ENCODE results near the gene RALGPS2.
"Not testable (repeated sequence)": the region's sequence is repeated elsewhere in the genome, so short reads cannot be mapped to it uniquely, and the experiment has no call there.

The RALGPS2 gene

DNA sequence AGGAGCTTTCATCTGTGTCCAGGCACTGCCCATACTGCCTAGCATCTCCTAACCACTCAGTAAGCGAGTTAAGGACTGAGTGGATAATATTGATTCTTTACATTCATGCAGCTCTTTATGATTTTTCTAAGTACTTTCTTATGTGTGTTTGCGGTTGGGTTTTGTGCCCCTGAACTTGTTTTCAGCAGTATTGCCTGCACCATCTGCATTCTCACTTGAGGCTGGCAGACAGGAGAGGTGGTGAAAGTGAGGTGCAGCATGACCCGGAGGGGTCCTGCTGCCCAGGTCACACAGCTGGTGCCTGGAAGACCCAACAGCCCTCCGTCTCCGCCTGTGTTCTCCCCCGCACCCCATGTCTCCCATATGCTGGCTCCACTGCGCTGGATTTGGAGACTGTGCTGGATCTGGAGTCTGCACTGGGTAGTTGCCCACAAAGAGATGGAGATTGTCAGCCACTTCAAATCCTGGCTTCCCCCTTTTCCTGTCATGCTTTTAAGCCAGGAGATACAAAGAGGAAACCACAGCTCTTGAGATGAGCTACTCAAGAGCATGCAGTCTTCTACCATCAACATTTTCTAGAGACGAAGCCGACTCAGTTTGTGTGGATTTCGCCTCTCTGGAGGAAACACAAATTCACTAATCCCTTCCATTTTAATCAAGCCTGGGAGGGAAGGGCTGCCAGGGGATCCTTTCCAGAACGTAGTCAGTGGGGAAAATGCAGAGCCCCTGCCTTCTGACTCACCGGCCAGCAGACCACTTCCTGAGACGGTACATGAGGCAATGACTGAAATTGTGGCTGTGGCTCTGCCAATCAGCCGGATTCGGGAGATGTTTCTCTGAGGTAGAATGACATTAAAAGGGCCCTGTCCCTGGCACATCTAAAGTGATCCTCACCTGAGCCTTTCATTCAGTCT, 217.5 kb downstream of the RALGPS2 start:
- no peak for DNase-seq (ENCODE audit: low read depth)

DNA sequence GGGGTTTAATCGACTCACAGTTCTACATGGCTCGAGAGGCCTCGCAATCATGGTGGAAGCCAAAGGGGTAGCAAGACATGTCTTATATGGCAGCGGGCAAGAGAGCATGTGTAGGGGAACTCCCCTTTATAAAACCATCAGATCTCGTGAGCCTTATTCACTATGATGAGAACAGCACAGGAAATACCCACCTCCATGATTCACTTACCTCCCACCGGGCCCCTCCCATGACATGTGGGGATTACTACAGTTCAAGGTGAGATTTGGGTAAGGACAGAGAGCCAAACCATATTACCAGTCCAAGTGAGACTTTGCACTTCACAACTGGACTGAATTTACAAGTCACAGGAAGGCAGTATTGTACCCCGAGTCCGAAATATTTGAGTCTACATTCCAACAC, 219.7 kb downstream of the RALGPS2 start:
- DNase-seq (ENCODE audit: low read depth): no peak

DNA sequence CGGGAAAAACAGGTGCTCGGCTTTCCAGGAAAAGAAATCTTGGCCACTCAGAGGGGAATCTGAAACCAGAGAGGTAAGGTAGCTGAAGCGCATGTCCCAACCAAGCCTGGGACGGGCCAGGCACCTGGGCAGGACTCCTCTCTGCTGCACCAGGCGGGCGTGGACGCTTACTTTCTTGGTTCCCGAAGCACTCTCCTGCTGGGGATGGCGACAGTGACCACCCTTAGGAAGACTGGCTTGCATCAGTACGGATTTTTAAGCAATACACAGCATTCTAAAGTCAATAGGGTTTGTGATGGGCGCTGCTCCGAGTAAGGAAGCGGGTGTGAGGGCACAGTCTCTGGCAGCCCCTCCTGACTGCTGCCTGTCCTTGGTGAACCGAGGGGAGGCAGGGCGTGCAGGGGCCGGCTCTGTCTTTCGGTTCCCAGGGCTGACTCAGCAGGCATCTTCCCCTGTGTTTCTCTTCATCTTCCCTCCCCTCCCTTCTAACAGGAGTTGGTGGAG, 220.8 kb downstream of the RALGPS2 start:
- no peak for DNase-seq (ENCODE audit: low read depth)

DNA sequence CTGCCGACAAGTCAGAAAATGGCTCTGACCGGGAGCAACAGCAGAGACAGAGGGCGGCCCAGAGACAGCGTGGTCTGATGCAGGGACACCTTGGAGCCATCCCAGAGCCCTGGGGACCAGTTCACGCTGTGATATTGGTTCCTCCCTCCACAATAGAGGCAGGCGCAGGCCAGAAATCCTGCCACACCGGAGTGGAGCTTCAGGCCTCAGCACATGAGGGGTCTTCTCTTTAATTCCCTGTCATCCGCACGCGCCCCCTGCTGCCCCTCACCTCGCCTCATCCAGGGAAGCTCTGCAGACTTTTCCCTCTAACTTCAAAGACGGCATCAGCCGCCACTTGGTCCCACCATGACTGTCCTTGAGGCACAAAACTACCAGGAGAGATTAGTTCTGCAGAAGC, 221.4 kb downstream of the RALGPS2 start:
- no peak for DNase-seq (ENCODE audit: low read depth)

DNA sequence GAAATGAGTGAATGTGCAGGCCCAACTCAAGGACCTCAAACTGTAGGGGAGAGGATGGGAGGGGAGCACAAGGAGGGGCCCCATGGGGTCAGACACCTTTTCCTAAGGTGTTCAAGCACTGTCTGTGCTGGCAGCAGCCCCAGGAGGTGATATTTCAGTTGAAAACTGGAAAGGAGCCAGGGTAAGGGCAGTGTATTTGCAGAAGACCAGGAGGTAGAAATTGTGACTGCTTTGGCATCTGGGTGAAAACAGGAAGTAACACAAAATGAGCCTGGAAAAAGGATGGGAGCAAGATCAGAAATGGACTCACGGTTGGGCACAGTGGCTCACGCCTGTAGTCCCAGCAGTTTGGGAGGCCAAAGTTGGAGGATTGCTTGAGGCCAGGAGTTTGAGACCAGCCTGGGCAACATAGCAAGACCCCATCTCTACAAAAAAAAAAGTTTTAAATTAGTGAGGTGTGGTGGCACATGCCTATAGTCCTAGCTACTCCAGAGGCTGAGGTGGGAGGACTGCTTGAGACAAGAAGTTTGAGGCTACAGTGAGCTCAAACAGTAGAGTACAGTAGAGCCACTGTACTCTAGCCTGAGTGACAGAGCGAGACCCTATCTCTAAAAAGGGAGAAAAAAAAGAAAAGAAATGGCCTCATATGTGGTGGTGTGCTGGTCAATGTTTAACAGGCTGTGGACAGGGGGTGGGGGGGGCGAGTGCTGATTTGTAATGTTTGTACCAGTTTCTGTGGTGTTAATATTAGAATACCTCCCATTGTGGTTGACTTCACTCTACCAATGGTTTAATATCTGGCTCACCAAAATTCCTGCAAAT, 222.0 kb downstream of the RALGPS2 start:
- DNase-seq (ENCODE audit: low read depth): no peak

DNA sequence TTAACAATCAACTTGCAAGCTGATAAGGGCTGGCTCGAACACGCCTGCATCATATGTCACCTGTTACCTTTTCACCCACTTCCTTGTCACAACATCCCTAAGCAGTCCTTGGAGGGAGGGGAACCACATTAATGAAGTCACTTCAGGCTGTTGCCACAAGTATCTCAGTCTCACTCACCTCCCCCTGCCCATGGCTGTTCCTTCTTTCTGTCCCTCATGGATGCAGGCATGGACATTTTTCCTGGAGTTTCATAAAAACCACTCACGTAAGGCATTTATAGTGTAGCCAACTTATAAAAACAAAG, 222.6 kb downstream of the RALGPS2 start:
- DNase-seq (ENCODE audit: low read depth): no peak

DNA sequence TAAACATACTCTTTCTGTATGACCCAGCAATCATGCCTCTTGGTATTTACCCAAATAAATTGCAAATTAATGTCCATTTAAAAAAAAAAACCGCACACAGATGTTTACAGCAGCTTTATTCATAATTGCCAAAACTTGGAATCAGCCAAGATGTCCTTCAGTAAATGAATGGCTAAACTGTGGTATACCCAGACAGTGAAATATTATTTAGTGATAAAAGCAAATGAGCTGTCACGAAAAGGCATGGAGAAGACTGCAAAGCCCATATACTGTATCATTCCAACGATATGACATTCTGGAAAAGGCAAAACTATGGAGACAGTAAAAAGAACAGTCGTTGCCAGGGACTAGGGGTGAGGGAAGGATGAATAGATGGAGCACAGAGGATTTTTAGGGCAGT, 223.6 kb downstream of the RALGPS2 start:
- DNase-seq (ENCODE audit: low read depth): no peak

DNA sequence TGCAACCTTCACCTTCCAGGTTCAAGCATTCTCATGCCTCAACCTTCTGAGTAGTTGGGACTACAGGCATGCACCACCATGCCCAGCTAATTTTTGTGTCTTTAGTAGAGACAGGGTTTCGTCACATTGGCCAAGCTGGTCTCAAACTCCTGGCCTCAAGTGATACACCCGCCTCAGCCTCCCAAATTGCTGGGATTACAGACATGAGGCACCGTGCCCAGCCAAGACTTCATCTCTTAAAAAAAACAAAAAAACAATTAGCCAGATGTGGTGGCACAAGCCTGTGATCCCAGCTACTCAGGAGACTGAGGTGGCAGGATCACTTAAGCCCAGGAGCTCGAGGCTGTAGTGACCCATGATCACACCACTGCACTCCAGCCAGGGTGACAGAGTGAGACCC, 224.8 kb downstream of the RALGPS2 start:
- DNase-seq (ENCODE audit: low read depth): not testable (repeated sequence)

DNA sequence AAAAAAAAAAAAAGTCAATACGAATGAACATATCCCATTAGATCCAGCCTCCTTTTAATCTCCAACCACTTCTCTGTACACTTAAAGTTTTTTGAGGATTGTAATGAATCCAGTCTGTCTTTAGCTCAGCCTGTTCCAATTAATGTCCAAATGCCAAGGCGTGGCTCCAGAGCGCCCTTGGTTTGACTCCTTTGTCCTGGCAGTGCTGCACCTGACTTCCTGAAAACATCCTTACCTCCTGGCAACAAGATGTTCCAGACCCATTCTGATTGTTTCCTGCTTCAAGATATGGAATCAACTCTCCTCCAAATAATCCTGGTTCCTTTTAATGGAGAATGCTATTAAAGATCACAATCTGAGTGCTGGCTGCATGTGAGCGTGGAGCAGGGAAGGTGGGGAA, 226.6 kb downstream of the RALGPS2 start:
- DNase-seq (ENCODE audit: low read depth): no peak

DNA sequence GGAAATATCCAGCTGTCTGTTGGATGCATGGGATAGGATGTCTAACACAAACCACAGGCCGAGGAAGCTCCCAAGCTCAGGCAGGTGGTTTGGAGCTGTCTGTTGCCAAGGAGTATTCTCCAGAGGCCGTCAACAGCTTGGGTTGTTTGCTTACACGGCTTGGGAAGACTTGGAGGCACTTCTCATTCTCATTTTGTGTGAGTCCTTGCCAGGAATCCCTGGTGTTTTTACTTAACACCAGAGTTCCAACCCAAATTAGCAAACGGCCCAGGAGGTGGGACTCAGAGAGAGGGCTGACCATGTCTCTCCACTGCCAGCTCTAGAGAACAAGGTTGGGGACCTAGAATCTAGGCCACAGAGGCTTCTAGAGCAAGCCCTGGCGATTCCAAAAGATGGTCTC, 228.0 kb downstream of the RALGPS2 start:
- DNase-seq (ENCODE audit: low read depth): no peak

DNA sequence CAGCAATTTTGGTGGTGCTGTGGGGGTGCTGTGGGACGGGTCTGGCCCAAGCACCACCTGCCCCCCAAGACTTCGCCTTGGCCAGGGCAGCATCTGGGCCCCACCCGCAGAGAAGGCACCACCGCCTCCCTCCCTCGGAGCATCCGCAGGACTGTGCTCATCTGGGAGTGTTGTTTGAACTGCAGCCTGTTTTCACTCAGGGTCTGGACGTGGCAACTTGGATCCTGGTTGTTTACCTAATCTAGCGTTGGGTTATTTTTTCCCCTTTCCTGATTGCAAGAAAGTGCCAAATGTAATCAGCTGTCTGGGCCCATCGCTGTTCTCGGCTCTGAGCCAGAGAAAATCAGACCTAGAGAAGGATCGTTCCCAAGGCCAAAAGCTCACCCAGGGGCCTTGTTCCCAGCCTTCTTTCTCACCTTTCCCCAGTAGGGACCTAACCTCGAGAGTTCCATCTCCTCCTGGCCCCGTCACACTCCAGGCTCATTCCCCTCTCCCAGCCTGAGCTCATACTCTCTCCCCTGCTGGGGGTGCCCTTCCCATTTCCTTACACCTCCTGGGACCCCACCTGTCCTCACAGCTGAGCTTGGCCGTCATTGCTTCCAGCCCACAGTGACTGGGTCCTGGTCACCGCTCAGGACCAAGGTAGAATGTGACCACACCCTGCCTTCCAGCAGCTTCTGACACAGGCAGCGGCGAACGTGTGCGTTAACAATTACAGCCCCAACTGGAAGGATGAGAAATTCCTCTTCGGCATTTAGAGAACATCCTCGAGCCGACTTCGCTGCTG, 228.7 kb downstream of the RALGPS2 start:
- DNase-seq (ENCODE audit: low read depth): no peak

DNA sequence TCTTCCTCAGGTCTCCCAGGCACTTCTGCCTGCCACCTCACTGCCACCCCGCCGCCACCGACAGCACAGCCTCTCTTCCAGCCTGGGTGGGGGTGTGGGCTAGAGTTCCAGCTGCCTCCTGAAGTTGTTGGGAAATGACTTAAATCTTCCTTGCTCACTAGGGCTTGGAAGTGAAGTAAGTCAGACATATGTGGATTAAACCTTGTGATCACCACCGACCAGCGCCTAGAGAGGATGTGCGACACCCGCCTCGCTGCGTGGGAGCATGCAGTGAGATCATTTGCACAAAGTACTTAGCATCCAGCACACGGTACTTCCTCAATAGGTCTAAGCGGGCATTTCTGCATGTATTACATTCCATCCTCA, 229.3 kb downstream of the RALGPS2 start:
- no peak for DNase-seq (ENCODE audit: low read depth)

DNA sequence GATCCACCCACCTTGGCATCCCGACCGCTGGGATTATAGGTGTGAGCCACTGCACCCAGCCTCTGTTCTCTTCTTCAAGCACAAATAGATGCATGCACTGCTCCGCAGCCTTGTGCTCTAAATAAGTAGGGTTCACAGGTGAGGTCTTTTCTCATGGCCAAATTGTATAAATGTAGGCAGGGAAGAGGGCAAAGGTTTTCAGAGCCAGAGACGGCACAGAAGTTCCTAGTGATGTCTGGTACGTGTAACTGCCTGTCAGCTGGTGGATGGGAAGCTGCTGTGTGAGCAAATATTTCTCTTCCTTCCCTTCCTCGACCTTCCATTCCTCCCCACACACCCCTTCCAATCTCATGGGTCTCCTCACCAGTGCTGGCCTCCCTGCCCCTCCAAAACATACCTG, 229.9 kb downstream of the RALGPS2 start:
- no peak for DNase-seq (ENCODE audit: low read depth)

DNA sequence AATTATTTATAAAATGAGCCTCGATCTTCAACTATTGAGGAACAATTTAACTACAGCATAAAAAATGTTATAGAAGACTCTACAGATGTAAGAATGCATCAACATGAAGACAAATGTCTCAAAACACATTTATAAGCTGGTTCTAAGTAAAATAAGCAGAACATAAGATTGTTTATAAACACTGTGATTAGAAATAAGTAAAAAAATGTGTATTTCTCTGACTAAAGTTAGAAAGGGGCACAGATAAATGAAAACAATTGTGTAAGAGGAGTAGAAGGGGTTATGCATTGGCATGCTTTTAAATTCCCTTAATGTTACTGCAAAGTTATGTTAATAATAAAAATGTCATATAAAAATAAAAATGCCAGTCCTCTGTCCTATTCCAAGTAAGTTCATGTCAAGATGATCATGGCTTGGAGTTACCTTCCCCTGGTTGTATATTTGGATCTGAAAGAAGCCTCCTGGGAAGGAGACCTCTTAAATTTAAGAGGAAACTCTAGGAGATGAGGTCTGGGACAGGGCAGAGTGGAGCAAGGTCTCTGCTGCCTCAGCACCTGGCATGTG, 230.4 kb downstream of the RALGPS2 start:
- DNase-seq (ENCODE audit: low read depth): no peak

DNA sequence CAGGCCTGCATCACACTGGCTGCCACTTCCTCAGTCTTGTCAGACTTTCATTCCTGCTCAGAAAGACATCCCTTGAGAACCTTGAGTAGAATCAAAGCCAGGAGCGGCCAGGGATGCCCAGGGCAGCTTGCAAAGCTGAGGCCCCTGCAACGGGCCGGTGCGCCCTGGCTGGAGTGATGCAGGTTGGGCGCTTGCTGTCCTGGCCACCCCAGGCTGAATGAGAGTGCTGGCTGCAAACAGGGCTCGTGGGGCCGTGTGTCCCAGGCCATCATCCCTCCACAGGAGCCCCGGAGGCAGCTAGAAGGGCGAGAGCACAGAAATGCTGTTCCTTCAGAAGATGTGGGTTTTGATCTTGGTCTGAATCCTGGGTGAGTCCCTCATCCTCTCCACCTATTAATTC, 233.4 kb downstream of the RALGPS2 start:
- no peak for DNase-seq (ENCODE audit: low read depth)

DNA sequence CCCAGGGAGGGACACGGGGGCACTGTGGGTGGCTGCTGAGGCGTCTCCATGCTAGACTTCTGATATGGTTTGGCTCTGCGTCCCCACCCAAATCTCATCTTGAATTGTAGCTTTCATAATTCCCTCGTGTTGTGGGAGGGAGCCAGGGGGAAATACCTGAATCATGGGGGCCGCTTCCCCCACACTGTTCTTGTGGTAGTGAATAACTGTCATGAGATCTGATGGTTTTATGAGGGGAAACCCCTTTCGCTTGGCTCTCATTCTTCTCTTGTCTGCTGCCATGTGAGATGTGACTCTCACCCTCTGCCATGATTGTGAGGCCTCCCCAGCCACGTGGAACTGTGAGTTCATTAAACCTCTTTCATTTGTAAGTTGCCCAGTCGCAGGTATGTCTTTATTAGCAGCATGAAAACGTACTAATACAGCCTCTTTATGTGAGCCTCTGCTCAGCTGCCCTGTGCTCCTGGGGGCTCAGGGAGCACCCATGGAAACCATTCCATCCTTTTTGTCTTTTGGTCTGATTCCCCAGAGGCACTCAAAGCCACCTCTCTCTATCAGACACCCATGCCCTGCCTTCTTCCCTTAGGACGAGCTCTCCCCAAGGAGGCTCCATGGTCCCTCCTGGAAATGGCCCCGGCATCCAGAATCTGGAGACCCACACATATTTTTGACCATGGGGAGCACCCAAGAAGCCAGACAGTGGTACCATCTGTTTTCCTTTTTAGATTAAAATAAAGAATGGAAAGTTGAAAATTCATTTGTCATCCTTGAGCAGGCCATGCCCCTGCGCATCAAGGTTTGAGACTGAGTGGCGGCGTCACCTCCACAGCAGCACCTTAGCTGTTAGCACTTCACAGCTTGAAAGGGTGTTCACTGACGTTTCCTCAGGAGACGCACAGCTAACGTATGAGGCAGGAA, 234.8 kb downstream of the RALGPS2 start:
- DNase-seq (ENCODE audit: low read depth): no peak

DNA sequence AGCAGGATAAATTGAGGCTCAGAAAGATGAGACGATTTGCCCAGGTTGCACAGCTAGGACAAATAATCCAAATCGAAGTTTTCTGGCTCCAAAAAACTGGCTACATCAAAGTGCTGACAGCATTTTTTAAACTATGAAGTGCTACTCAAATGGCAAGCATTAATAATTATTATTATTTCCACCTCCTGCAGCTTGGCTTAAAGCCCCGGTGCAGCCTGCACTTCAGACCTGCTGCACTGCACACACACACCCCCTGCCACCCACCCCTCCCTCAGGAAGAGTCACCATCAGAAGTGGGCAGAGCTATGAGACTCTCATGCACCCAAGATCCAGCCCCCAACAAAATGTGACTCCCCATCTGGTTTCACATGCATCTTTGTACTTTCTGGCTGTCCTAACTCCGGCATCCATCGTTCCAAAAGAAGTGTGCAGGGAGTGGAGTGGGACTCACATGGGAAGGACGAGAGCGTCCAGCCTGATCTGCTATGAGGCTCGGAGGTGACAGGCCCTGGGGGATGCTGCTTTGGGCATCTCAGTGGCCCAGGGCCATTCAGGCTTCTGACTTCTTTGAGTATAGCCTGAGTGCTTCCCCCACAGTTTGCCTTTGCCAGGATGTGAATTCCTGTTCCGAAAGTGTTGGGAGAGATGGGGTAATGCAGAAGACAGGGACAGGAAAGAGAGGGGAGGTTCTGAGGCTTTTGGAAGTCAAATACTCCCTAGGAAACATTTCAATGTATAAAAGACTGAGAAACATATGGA, 235.6 kb downstream of the RALGPS2 start:
- no peak for DNase-seq (ENCODE audit: low read depth)

DNA sequence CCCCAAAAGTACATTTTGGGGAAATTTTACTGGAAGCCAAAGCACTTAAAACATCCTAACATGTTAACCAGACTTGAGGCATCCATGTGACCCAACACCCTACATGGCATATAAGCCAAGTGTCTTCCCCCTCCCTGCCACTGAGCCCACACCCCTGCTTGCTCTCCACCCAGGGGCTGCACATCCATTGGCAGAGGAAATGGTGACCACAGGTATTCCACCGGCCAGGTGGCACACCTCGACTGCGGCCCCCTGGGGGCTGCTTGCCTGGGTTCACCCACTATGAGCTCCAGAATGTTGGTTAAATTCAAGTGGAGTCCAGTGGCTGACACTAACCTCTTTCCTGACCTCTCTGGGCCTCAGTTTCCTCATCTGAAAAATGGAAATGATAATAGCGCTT, 236.3 kb downstream of the RALGPS2 start:
- DNase-seq (ENCODE audit: low read depth): no peak

DNA sequence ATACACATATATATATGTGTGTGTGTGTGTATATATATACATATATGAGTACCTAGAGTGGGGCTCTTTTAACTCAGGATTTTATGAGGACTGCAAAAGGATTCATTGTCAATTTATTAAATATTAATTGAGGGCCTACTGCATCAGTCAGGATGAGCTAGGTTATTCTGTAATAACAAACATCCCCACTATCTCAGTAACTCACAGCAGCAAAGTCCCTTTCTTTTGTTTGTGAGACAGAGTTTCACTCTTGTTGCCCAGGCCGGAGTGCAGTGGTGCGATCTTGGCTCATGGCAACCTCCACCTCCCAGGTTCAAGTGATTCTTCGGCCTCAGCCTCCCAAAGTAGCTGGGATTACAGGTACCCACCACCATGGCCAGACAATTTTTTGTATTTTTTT, 236.8 kb downstream of the RALGPS2 start:
- DNase-seq (ENCODE audit: low read depth): no peak

All from activated T-helper 9 cell treated with anti-CD3 and anti-CD28 coated beads, Interleukin-2, amount 50 U/mL, for 16 hours (primary cell).